ENCODE measurements around the gene PCDHB15. TPM values are rescaled to one million over a fixed set of nuclear protein-coding genes. Genes with fewer than 3 reads are reported as not detected.
"Not testable (repeated sequence)": the region's sequence is repeated elsewhere in the genome, so short reads cannot be mapped to it uniquely, and the experiment has no call there.

Gene PCDHB15
- total RNA-seq, 1 experiment from 2014 or later = 0.07 TPM

DNA sequence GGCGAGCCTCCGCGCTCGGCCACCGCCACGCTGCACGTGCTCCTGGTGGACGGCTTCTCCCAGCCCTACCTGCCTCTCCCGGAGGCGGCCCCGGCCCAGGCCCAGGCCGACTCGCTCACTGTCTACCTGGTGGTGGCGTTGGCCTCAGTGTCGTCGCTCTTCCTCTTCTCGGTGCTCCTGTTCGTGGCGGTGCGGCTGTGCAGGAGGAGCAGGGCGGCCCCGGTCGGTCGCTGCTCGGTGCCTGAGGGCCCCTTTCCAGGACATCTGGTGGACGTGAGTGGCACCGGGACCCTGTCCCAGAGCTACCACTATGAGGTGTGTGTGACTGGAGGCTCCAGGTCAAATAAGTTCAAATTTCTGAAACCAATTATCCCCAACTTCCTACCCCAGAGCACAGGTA, 34.3 kb upstream of the PCDHB15 start:
- H3K4me2 ChIP-seq (ENCODE audit: low read length); H4K20me1 ChIP-seq (ENCODE audit: insufficient read depth); CTCF ChIA-PET; POLR2A ChIA-PET; H3K27ac ChIP-seq (ENCODE audit: low read depth, low read length); H3K9ac ChIP-seq (ENCODE audit: low read length); H3K9me2 ChIP-seq (ENCODE audit: insufficient read depth); ATAC-seq; DNase-seq (ENCODE audit: low read depth, low spot score); intact Hi-C loops (cut with micrococcal nuclease); H3K9me3 ChIP-seq (ENCODE audit: control insufficient read depth in 1 of 2, insufficient read depth in 1 of 2, low read depth in 1 of 2, low read length in 2 of 2); H3K4me1 ChIP-seq (ENCODE audit: control insufficient read depth in 1 of 2, insufficient read depth in 2 of 2, low read length in 2 of 2); RAD21 ChIA-PET (ENCODE audit: low non-redundant PET in 1 of 2, low total read pairs in 2 of 2, uncharacterized antibody in 2 of 2, unreplicated experiment in 2 of 2); H3K27me3 ChIP-seq (ENCODE audit: insufficient read depth, low read length); H3K4me3 ChIP-seq (replicated peaks in 1 of 2; ENCODE audit: low read depth in 1 of 2, low read length in 2 of 2); H3K36me3 ChIP-seq (ENCODE audit: control insufficient read depth in 1 of 2, insufficient read depth in 2 of 2, low read length in 2 of 2); H3K79me2 ChIP-seq (ENCODE audit: insufficient read depth, low read length); H2AFZ ChIP-seq (ENCODE audit: low read depth, low read length, poor library complexity, severe bottlenecking); BruUV-seq (replicated peaks): not testable (repeated sequence)

DNA sequence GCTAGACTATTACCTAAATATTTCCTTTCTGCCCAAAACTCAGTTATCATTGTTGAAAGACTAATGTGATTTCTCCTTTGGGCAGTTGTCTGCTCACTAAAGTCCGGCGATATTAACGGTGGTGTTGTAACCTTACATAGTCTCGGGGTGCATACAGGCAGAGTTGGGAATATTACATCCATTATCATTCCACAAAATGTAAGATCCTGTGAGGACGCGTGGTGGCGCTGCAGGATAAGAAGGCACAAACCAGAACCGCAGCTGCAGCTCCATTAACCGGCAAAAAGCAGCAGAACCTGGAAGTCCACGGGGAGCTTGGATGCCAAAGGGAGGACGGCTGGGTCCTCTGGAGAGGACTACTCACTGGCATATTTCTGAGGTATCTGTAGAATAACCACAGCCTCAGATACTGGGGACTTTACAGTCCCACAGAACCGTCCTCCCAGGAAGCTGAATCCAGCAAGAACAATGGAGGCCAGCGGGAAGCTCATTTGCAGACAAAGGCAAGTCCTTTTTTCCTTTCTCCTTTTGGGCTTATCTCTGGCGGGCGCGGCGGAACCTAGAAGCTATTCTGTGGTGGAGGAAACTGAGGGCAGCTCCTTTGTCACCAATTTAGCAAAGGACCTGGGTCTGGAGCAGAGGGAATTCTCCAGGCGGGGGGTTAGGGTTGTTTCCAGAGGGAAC, 31.4 kb upstream of the PCDHB15 start, which contains the start of gene PCDHB13:
Gene PCDHB13, plus strand, starts transcription at position 264 of the 684 bp plus-strand sequence. Its CDS starts 205 bp downstream, at position 469.
- ATAC-seq = peak; percentile 65
- CTCF ChIA-PET = not testable (repeated sequence)

DNA sequence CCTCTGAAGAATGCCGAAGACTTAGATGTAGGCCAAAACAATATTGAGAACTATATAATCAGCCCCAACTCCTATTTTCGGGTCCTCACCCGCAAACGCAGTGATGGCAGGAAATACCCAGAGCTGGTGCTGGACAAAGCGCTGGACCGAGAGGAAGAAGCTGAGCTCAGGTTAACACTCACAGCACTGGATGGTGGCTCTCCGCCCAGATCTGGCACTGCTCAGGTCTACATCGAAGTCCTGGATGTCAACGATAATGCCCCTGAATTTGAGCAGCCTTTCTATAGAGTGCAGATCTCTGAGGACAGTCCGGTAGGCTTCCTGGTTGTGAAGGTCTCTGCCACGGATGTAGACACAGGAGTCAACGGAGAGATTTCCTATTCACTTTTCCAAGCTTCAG, 30.6 kb upstream of the PCDHB15 start:
- DNase-seq (ENCODE audit: low read depth, low spot score); H3K27me3 ChIP-seq (ENCODE audit: insufficient read depth, low read length); BruUV-seq (replicated peaks); CTCF ChIA-PET; H3K4me2 ChIP-seq (ENCODE audit: low read length); H3K79me2 ChIP-seq (ENCODE audit: insufficient read depth, low read length); H3K9me3 ChIP-seq (ENCODE audit: control insufficient read depth in 1 of 2, insufficient read depth in 1 of 2, low read depth in 1 of 2, low read length in 2 of 2); ATAC-seq; H3K4me3 ChIP-seq (replicated peaks in 1 of 2; ENCODE audit: low read depth in 1 of 2, low read length in 2 of 2); H4K20me1 ChIP-seq (ENCODE audit: insufficient read depth); H3K9ac ChIP-seq (ENCODE audit: low read length); intact Hi-C loops (cut with micrococcal nuclease); POLR2A ChIA-PET; RAD21 ChIA-PET (ENCODE audit: low non-redundant PET in 1 of 2, low total read pairs in 2 of 2, uncharacterized antibody in 2 of 2, unreplicated experiment in 2 of 2); H2AFZ ChIP-seq (ENCODE audit: low read depth, low read length, poor library complexity, severe bottlenecking); H3K27ac ChIP-seq (ENCODE audit: low read depth, low read length); H3K36me3 ChIP-seq (ENCODE audit: control insufficient read depth in 1 of 2, insufficient read depth in 2 of 2, low read length in 2 of 2); H3K9me2 ChIP-seq (ENCODE audit: insufficient read depth); H3K4me1 ChIP-seq (ENCODE audit: control insufficient read depth in 1 of 2, insufficient read depth in 2 of 2, low read length in 2 of 2): not testable (repeated sequence)

More for the DNA sequence above, 31.4 kb upstream of the PCDHB15 start, which contains the start of gene PCDHB13:
- H3K9ac ChIP-seq (ENCODE audit: low read length); H3K9me2 ChIP-seq (ENCODE audit: insufficient read depth); H3K36me3 ChIP-seq (ENCODE audit: control insufficient read depth in 1 of 2, insufficient read depth in 2 of 2, low read length in 2 of 2); H3K4me3 ChIP-seq (replicated peaks in 1 of 2; ENCODE audit: low read depth in 1 of 2, low read length in 2 of 2); BruUV-seq (replicated peaks); H3K4me1 ChIP-seq (ENCODE audit: control insufficient read depth in 1 of 2, insufficient read depth in 2 of 2, low read length in 2 of 2); POLR2A ChIA-PET; H4K20me1 ChIP-seq (ENCODE audit: insufficient read depth); RAD21 ChIA-PET (ENCODE audit: low non-redundant PET in 1 of 2, low total read pairs in 2 of 2, uncharacterized antibody in 2 of 2, unreplicated experiment in 2 of 2); H3K79me2 ChIP-seq (ENCODE audit: insufficient read depth, low read length); intact Hi-C loops (cut with micrococcal nuclease); H3K27ac ChIP-seq (ENCODE audit: low read depth, low read length); H2AFZ ChIP-seq (ENCODE audit: low read depth, low read length, poor library complexity, severe bottlenecking); H3K9me3 ChIP-seq (ENCODE audit: control insufficient read depth in 1 of 2, insufficient read depth in 1 of 2, low read depth in 1 of 2, low read length in 2 of 2); H3K4me2 ChIP-seq (ENCODE audit: low read length); H3K27me3 ChIP-seq (ENCODE audit: insufficient read depth, low read length): not testable (repeated sequence)
- peak; percentile 13 for DNase-seq (ENCODE audit: low read depth, low spot score)
- TF ChIP-seq RAD21 (IDR thresholded peaks at IDR 0.05; ENCODE audit: low read depth) = peak; percentile 48
- TF ChIP-seq, protein P1, sequence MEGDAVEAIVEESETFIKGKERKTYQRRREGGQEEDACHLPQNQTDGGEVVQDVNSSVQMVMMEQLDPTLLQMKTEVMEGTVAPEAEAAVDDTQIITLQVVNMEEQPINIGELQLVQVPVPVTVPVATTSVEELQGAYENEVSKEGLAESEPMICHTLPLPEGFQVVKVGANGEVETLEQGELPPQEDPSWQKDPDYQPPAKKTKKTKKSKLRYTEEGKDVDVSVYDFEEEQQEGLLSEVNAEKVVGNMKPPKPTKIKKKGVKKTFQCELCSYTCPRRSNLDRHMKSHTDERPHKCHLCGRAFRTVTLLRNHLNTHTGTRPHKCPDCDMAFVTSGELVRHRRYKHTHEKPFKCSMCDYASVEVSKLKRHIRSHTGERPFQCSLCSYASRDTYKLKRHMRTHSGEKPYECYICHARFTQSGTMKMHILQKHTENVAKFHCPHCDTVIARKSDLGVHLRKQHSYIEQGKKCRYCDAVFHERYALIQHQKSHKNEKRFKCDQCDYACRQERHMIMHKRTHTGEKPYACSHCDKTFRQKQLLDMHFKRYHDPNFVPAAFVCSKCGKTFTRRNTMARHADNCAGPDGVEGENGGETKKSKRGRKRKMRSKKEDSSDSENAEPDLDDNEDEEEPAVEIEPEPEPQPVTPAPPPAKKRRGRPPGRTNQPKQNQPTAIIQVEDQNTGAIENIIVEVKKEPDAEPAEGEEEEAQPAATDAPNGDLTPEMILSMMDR (IDR thresholded peaks at IDR 0.05 in 2 of 3, conservative IDR thresholded peaks at IDR 0.05 in 1 of 3; ENCODE audit: borderline replicate concordance in 1 of 3, insufficient read depth in 1 of 3, low read depth in 2 of 3, low read length in 2 of 3) = peak; percentile 15 to 37 (median 23); a peak in 4 of 6 replicates

DNA sequence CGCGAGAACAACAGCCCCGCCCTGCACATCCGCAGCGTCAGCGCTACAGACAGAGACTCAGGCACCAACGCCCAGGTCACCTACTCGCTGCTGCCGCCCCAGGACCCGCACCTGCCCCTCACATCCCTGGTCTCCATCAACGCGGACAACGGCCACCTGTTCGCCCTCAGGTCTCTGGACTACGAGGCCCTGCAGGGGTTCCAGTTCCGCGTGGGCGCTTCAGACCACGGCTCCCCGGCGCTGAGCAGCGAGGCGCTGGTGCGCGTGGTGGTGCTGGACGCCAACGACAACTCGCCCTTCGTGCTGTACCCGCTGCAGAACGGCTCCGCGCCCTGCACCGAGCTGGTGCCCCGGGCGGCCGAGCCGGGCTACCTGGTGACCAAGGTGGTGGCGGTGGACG, 29.7 kb upstream of the PCDHB15 start:
- H3K36me3 ChIP-seq (ENCODE audit: control insufficient read depth in 1 of 2, insufficient read depth in 2 of 2, low read length in 2 of 2); H3K4me1 ChIP-seq (ENCODE audit: control insufficient read depth in 1 of 2, insufficient read depth in 2 of 2, low read length in 2 of 2); H4K20me1 ChIP-seq (ENCODE audit: insufficient read depth); H3K27ac ChIP-seq (ENCODE audit: low read depth, low read length); H3K27me3 ChIP-seq (ENCODE audit: insufficient read depth, low read length); RAD21 ChIA-PET (ENCODE audit: low non-redundant PET in 1 of 2, low total read pairs in 2 of 2, uncharacterized antibody in 2 of 2, unreplicated experiment in 2 of 2); H3K9me2 ChIP-seq (ENCODE audit: insufficient read depth); H3K4me2 ChIP-seq (ENCODE audit: low read length); H3K9me3 ChIP-seq (ENCODE audit: control insufficient read depth in 1 of 2, insufficient read depth in 1 of 2, low read depth in 1 of 2, low read length in 2 of 2); ATAC-seq; BruUV-seq (replicated peaks); H3K9ac ChIP-seq (ENCODE audit: low read length); H3K4me3 ChIP-seq (replicated peaks in 1 of 2; ENCODE audit: low read depth in 1 of 2, low read length in 2 of 2); H3K79me2 ChIP-seq (ENCODE audit: insufficient read depth, low read length); POLR2A ChIA-PET; H2AFZ ChIP-seq (ENCODE audit: low read depth, low read length, poor library complexity, severe bottlenecking); DNase-seq (ENCODE audit: low read depth, low spot score); intact Hi-C loops (cut with micrococcal nuclease); CTCF ChIA-PET: not testable (repeated sequence)

Measured in HCT116 (cell line).